GM19467 (cell line): ENCODE results near the gene DNM2.
"Not testable (repeated sequence)": the region's sequence is repeated elsewhere in the genome, so short reads cannot be mapped to it uniquely, and the experiment has no call there.

ENCODE experiments used
- ATAC-seq: cut with Tn5 transposase; IDR thresholded peaks from one replicate; pipeline ENCODE4 v1.9.1; 2021; ENCODE audit warnings: mild to moderate bottlenecking, moderate library complexity; ENCODE audit not compliant: unreplicated experiment

DNM2 gene

DNA sequence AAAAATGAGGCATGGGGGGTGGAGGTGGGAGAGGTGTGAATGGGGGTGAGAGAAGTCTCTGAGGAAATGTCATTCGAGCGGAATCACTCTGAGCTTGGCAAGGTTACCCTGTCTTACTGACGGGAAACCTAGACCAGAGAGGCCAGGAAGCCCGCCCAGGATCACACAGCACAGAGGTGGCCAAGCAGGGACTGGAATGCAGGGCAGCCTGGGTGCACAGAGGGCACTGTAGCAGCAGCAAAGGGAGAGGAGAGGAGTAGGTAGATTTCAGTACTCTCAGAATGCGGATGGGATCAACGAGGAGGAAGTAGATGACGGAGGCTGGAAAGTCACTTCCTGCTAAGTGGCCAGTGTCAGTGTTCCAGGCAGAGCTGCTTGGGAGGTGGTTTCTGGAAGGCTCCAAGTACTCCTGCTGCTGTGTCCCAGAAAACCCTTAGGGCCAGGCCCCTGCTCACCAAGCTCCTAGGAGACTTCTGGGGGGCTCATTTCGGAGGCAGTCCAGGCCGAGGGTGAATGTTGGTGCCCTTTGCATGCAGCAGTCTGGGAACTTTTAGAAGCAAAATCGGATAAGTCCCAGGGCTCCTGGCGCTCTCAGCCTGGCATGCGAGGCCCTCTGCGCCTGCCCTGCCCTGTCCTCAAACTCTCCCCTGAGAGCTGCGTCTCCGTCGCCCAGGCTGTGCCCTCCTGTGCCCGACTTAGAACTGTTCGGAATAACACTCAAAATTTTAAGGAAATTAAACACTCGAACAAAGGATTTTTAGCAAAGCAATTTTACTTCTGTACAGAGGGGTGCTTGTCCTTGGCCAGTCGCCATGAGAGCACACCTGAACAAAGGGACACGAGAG is 33.5 kb downstream of the DNM2 start:
- ATAC-seq: no peak

DNA sequence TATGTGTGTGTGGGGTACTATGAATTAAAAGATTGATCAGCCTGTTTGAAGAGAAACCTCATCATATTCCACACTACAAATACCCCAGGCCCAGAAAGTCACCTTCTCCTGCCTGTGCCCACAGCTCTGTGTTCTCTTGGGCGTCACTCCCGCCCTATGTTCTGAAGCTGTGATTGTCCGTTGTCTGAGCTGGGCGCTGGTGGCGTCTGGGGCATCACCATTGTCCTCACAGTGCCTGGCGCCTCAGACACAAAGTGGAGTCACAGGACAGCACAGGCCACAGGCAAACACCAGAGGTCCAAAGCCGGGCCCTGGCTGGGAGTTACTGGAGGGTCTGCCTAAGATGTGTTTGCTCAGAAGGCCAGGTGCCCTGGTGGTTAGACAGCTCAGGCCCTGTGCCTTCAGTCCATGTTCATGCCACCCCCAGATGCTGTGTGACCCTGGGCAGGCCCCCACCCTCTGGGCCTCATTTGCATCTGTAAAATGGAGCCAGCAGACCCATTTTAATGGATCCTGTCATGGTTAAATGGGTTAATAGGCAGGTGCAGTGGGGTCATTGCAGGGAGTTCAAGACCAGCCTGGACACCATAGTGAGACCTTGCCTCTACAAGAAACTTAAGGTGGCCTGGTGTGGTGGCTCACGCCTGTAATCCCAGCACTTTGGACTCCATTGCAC is 34.5 kb downstream of the DNM2 start:
- no peak for ATAC-seq

DNA sequence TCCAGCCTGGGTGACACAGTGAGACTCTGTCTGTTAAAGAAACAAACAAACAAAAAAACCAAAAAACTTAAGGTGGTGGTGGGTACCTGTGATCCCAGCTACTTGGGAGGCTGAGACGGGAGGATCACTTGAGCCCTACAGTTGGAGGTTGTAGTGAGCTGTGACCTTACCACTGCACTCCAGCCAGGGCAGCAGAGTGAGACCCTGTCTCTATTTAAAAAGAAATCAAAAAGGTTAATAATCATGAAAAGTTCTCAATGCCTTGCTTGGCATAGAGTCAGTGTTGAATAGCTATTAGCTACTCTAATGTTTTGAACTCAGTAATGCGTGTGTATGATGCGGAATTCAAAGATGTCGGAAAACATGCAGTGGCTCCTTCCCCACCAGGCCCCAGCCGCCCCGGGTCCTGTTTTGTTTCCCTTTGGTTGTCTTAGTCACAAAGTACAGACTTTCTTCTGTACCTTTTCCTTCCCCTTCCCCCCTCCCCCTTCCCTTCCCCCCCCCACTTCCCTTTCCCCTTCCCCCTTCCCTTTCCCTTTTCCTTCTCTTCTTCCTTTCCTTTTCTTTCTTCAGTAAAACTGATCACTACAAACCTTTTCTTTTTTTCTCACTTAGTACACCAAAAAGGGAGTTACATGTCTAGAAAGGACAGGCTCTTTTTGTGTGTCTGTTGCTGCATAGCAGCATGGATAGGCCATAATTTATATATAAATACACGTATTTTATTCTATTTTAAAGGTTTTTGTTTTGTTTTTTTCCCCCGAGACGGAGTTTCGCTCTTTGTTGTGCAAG is 35.2 kb downstream of the DNM2 start:
- no peak for ATAC-seq

DNA sequence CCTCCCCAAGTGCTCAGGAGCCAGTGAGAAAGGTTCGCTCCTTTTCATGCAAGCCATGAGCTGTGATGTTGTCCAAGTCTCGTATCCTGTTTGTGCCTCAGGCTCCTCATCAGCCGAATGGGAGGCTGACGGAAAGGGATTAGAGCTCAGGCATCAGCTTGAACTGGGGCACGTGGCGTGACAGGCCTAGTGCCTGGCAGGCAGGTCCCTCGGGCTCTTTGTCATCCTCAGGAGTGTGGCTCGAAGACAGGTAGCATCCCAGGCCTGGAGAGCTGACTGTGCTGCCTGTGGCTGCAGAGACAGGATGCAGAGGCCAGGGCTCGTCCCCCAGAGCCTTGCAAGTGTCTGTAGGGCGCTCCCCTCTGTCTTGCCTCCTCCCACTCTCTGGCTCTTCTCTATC is 38.5 kb downstream of the DNM2 start:
- no peak for ATAC-seq

DNA sequence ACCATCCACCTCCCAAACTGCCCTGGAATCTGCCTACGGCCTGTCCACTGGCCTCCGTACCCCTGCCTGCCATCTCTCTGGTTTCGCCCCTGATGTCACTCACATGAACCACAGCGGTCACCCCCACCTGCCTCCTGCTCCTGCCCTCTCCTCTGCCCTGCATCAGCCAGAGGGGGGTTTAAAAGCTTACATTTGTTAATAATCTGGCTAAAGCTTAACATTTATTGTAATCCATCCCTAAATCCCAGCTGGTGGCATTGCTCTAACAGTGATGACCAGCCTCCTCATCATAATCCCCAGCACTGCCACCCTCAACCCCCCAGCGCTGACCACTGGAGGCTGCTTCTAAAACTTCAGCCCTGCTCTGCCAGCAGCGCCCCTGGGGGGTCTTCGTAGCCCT is 38.9 kb downstream of the DNM2 start:
- no peak for ATAC-seq

DNA sequence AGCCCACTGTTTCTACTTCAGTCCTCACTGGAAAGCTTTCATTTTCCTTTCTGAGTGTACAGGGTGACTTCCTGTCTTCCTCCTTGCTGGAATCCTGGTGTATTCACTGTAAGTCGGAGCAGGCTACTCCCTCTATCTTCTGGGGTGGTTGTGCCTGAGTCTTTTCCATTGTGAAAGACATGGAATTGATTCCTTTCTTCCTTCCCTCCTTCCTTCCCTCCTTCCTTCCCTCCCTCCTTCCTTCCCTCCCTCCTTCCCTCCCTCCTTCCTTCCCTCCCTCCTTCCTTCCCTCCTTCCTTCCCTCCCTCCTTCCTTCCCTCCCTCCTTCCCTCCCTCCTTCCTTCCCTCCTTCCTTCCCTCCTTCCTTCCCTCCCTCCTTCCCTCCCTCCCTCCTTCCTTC is 40.2 kb downstream of the DNM2 start:
- ATAC-seq: not testable (repeated sequence)

DNA sequence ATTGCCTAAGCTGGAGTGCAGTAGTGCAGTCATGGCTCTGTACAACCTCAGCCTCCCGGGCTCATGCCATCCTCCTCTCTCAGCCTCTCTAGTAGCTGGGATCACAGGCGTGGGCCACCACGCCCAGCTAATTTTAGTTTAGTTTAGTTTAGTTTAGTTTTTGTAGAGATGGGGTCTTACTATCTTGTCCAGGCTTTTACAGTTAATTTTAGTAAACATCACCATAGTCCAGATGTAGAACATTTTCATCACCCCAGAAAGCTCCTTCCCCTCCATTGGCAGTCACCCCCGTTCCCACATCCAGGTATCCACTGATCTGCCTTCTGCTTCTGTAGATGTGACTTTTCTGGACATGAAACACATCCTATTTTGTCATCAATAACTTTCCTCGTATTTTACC is 41.1 kb downstream of the DNM2 start:
- no peak for ATAC-seq

DNA sequence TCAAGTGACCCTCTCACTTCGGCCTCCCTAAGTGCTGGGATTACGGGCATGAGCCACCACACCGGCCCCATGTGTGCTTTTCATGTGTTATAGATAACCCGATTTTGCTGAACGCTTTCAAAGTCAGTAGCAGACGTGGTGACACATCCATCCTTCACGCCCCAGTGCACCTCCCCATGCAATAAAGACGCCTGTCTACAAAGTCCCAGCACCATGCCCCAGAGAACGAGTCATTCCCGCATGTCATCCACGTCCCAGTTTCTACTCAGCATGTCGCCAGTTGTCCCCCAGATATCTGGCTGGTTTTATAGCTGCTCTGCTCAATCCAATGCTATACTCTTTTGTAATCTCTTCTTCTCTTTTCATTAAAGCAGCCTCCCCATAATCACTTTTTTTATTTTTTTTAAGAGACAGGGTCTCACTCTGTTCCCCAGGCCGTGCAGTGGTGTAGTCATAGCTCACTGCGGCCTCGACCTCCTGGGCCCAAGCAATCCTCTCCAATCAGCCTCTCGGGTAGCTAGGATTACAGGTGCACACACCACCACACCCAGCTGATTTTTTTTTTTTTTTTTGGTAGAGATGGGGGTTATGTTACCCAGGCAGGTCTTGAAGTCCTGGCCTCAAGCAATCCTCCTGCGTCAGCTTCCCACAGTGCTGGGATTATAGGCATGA is 42.5 kb downstream of the DNM2 start:
- ATAC-seq: peak; percentile 9

DNA sequence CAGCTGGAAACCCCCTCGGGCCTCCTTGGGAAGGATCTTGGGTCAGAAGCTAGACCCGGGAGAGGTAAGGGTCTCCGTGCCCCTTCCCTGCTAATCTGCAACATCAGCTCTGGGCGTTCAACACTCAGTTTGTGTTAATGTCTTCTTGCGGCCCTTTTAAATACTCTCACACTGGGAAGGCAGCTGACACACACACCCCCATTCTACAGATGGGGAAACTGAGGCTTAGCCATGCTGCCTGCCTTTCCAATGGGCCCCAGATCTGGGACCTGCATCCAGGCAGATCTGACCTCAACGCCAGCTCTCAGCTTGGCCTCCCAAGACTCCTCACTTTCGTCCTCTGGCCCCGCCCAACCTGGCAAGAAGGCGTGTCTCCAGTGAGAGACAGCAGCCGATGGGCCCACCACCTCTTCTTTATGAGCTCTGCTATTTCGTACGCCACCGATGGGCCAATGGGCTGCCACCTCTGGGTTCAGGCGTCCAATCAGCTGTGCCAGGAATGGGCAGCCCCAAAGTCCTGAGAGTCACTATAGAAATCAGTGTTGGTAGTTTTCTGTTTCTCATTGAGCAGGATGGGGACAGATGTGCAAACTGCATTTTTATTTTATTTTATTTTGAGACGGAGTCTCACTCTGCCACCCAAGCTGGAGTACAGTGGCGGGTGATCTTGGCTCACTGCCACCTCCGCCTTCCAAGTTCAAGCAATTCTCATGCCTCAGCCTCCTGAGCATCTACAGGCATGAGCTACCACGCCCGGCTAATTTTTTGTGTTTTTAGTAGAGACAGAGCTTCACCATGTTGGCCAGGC is 43.8 kb downstream of the DNM2 start:
- ATAC-seq: no peak

DNA sequence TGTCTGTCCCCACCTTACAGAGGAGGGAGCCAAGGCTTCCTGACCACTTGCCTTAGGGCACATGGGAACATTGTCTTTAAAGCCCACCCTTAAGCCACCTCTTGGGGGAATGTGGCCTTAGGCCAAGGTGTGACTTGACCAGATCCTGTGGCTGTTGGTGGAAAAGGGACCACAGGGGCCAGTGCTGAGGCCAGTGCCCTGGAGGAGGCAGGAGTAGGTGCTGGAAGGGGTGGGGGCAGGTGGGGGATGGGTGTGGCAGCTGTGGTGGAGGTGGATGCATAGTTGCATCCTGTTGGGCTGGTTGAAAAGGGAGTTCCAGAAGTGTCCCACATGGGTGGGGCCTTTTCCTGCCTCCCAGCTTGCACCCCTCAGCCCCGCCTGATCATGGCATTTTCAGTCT is 44.8 kb downstream of the DNM2 start:
- ATAC-seq: no peak

DNA sequence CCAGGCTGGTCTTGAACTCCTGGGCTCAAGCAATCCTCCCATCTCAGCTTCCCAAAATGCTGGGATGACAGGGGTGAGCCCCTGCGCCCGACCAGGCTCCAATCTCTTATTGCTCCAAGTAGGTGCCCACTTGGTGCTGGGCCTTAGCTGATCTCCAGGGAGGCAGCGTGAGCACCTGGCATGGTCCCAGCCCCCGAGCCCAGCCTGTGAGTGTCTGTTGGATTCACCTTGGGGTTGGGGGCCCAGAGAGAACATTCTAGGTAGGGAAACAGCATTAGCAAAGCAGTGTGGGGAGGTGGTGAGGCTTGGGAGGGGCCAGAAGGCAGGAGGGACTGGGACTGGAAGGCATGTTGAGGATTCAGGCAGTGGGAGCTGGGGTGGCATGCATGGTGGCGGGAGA is 45.5 kb downstream of the DNM2 start:
- no peak for ATAC-seq

DNA sequence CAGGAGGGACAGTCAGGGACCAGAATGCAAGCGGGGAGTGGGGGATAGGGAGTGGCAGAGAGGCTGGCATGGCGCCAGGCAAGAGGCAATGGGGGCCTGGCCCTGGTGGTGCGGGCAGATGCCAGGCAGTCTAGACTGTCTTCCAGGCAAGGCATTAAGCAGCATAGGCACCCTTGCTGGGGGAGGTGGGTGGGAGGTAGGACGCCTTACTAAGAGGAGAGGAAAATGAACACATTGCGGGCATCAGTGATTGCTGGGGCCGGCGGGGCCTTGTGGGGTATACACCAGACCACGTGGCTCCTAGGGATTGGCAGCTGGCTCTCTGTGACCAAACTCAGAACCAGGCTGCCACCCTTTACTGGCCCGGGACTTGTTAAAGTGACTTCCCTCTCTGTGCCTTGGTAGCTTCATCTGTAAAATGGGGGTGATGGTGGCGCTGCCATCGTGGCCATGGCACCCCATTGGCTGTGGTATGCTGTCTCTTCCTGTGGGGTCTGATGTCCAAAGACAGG is 46.0 kb downstream of the DNM2 start:
- ATAC-seq: no peak

DNA sequence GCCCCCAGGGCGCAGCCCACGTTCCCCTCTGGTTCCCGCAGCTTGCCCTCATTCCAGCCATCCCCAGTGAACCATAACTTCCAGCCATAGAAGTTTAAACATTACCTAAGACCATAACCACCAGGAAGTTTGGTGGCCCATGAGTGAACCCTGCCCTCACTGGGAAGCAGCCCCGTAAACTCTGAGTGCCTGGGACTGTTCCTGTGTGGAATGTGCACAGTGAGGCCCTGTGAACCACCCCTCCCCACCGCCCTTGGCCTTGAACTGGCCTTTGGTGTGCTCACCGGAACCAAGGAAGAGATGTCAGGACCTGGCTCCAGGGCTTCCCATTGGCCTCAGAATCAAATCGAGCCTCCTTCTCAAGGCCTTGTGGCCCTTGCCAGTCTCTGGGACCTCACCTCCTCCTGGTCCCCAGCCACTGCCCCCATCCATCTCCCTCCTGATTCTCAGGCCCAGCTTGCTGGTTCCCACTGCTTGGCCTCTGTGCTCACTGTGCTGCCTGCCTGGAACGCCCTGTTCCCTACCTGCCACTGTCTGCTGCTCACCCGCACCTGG is 46.5 kb downstream of the DNM2 start:
- no peak for ATAC-seq

DNA sequence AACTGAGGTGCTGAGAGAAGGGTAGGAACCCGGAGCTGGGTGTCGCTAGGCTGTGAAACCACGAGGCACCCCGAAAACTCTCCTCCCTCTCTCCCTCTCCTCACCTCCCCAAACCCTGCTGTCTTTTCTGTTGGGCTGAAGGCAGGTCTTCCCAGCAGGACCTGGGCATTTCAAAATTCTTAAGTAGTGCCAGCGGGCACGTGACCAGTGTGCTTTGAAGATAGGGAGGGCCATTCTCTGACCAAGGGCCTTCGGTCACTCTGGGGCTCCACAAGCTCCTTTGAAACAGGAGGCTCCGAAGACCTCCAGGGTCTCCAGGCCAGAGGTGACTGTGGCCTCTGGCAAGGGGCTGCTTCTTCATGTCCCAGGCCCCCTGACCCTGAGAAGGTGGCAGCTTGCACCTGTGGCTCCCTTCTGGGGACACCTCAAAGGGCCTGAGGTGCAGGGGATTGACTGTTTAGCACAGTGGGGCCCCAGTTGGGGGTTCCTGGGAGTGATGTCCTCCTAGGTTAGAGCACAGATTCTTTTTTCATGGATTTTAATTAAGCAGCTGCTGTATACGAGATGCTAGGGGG is 48.3 kb downstream of the DNM2 start:
- ATAC-seq: no peak

DNA sequence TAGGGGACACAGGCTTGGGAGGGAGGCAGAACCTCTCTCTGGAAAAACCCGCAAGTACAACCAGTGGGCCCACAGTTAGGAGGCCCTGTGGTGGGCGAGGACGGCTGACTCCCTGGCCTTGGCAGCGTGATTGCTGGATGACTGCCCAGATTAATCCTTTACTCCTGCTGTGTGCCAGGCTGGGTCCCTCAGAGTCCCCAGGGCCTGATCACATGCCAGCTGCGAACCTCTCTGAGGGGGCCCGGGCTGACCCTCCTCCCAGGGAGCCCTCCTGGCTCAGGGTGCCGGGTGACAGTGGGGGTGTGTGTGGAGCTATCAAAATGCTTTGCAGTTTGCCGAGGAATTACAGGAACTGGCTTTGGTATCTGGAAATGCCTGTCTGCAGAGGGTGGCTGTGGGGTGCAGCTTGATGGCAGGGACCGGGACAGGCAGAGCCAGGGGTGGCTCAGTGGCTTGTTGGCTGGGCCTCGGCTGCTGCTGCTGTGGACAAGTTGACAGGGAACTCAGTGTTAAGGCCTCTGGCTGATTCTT is 48.9 kb downstream of the DNM2 start:
- ATAC-seq: no peak

DNA sequence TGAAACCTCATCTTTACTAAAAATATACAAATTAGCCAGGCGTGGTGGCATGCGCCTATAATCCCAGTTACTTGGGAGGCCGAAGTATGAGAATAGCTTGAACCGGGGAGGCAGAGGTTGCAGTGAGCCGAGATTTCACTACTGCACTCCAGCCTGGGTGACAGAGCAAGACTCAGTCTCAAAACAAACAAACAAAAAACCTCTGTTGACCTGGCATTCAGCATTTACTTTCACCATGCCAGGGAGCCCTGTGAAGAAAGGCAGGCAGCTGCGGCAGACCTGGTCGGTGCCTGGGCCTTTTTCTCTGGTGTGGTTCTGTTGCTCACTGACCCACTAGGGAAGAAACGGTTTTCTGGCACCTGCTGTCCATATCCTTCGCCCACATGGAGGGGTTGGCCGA is 49.8 kb downstream of the DNM2 start:
- ATAC-seq: no peak

DNA sequence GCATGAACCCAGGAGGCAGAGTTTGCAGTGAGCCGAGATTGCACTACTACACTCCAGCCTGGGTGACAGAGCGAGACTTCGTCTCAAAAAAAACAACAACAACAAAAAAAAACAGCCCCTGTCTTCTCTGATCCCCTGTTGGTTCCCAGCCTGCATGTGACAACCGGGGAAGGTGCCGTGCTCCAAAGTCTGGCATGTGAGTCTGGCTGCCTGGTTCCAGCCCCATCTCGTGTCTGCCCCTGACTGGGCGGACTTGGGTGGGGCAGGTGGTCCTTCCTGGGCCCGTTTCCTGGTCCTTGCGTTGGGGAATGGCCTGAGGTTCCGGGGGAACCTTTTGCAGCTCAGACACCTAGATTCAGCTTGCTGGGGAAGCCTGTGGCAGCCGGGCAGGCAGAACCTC is 50.5 kb downstream of the DNM2 start:
- no peak for ATAC-seq

DNA sequence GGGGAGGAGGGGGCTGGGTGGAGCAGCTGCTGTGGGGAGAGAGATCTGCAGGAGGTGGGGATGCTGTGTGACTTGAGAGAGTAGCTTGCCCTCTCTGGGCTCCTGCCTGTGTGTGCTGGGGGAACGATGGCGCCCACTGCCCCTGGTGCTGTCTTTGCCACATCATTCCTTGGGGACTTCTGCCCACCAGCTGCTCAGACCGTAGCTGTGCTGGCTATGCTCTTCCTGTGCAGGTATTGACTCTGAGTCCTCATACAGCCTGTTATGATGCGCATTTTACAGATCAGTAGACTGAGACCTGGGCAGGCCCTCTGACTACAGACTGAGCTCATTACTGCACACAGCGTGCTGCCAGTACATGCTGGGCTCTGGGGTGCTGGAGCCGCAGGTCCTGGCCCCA is 51.1 kb downstream of the DNM2 start:
- ATAC-seq: no peak
